Measurements from ENCODE around the gene CUL9. TPM values are rescaled to one million over a fixed set of nuclear protein-coding genes. Genes with fewer than 3 reads are reported as not detected.

CUL9 gene
- total and polyA plus RNA-seq, 5 donors: 14.6 to 18.7 (median 15.9) TPM

DNA sequence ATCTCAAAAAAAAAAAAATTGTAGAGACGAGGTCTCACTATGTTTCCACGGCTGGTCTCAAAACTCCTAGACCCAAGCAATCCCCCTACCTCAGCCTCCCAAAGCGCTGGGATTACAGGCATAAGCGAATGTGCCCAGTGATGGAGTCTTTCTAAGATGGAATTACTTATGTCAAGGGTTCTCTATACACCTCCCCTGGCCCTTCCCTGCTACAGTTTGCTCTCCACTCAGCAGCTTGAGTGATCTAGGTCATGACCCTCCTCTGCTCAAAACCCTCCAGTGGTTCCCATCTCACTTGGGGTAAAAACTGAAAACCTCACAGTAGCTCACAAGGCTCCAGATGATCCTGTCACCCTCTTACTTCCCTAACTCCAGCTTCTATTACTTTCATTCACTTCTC is 49.1 kb downstream of the CUL9 start:
- whole genome bisulfite sequencing: 89% methylated on average over 4 of the region's 4 CpGs

DNA sequence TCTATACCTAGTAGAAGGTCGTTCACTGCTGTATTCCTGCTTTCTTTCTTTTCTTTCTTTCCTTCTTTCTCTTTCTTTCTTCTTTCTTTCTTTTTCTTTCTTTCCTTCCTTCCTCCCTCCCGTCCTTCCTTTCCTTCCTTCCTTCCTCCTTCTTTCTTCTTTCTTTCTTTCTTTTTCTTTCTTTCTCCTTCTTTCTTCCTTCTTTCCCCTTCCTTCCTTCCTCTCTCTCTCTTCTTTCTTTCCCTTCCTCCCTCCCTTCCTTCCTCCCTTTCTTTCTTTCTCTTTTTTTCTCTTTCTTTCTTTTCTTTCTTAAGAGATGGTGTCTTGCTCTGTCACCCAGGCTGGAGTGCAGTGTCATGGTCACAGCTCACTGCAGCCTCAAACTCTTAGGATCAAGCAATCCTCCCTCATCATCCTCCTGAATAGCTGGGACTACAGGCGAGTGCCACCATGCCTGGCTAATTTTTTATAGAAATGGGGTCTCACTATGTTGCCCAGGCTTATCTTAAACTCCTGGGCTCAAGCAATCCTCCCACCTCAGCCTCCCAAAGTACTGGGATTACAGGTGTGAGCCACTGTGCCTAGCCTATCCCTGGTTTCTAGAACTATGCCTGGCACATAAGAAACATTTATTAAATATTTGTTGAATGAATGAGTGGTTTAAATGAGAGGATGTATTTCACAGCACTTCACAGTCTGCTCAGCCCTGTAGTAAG is 49.9 kb downstream of the CUL9 start:
- Histone ChIP-seq H3K9me3 (ENCODE audit: control insufficient read depth, low read length) (no peaks in the 10 kb centered on the region), H3K27ac (ENCODE audit: low read length) (no peak overlapping the region), H3K4me3 (ENCODE audit: low read length) (no peak overlapping the region), H3K4me1 (ENCODE audit: control insufficient read depth, insufficient read depth, low read length) (no peaks in the 10 kb centered on the region), H3K27me3 (ENCODE audit: control insufficient read depth, insufficient read depth) (no peaks in the 10 kb centered on the region)
- WGBS: 68% methylated on average over 3 of the region's 3 CpGs
- intact Hi-C loops (cut with DNase I): no loop called here
- ATAC-seq (no peak), DNase-seq (no peak)

More for the DNA sequence above, 49.1 kb downstream of the CUL9 start:
- Histone ChIP-seq H3K9me3 (ENCODE audit: control insufficient read depth, low read length) (no peaks in the 10 kb centered on the region), H3K4me1 (ENCODE audit: control insufficient read depth, insufficient read depth, low read length) (no peaks in the 10 kb centered on the region), H3K4me3 (ENCODE audit: low read length) (no peak overlapping the region), H3K27me3 (ENCODE audit: control insufficient read depth, insufficient read depth) (no peaks in the 10 kb centered on the region), H3K27ac (ENCODE audit: low read length) (no peak overlapping the region)
- intact Hi-C loops (cut with DNase I): no loop called here
- no peak for DNase-seq
- no peak for ATAC-seq

DNA sequence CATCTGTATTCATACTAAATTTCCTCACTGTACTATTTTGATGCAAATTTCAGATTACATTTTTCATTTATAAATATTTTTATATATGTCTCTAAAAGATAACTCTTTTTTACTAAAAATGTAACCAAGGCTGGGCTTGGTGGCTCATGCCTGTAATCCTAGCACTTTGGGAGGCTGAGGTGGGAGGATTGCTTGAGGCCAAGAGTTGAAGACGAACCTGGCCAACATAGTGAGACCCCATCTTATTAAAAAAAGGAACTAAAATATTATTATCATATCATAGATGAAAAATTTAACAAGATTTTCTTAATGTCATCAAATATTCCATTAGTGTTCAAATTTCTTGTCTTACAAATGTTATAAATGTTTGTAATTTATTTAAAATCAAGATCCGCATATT is 53.8 kb downstream of the CUL9 start:
- ATAC-seq (no peak), DNase-seq (no peak)
- Histone ChIP-seq H3K27me3 (ENCODE audit: control insufficient read depth, insufficient read depth) (no peaks in the 10 kb centered on the region), H3K27ac (ENCODE audit: low read length) (no peak overlapping the region), H3K4me1 (ENCODE audit: control insufficient read depth, insufficient read depth, low read length) (no peaks in the 10 kb centered on the region), H3K9me3 (ENCODE audit: control insufficient read depth, low read length) (no peaks in the 10 kb centered on the region), H3K4me3 (ENCODE audit: low read length) (no peak overlapping the region)
- WGBS: 85% methylated on average over 2 of the region's 2 CpGs
- intact Hi-C loops (cut with DNase I): no loop called here

DNA sequence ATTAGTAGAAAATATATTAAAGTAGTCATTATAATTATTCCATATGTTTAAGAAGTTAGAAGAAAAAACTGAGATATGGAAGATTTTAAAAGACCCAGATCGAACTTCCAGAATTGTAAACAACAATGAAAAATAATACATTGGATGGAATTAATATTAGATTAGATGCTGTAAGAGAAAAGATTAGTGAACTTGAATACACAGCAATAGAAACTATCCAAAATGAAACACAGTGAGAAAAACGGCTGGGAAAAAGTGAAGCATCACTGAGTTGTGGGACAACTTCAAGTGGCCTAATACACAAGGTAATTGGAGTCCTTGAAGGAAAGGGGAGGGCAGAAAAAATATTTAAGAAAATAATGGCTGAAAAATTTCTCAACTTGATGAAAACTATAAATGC is 57.1 kb downstream of the CUL9 start:
- DNase-seq (no peak), ATAC-seq (no peak)
- Histone ChIP-seq H3K27ac (ENCODE audit: low read length) (no peak overlapping the region), H3K4me3 (ENCODE audit: low read length) (no peak overlapping the region), H3K9me3 (ENCODE audit: control insufficient read depth, low read length) (no peaks in the 10 kb centered on the region), H3K4me1 (ENCODE audit: control insufficient read depth, insufficient read depth, low read length) (no peaks in the 10 kb centered on the region), H3K27me3 (ENCODE audit: control insufficient read depth, insufficient read depth) (no peaks in the 10 kb centered on the region)
- WGBS: 69% methylated on average over 2 of the region's 2 CpGs
- intact Hi-C loops (cut with DNase I): no loop called here

DNA sequence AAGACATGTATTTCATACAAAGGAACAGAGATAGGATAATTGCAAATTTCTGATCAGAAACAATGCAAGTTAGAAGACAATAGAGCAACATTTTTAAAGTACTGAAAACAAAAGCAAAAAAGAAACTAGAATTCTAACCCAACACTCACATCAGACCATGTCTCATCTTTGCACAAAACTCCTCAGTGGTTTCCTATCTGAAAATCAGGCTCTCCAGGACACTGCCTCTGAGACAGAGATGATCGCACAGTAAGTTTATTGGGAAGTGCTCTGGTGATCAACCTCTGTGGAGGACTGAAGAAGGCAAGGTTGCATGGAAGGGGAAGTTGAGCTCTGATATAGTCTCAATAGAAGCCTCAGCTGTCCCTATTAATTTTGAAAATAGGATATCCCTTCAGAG is 59.0 kb downstream of the CUL9 start:
- intact Hi-C loops (cut with DNase I): no loop called here
- Histone ChIP-seq H3K4me1 (ENCODE audit: control insufficient read depth, insufficient read depth, low read length) (no peaks in the 10 kb centered on the region), H3K4me3 (ENCODE audit: low read length) (no peak overlapping the region), H3K27me3 (ENCODE audit: control insufficient read depth, insufficient read depth) (no peaks in the 10 kb centered on the region), H3K9me3 (ENCODE audit: control insufficient read depth, low read length) (no peaks in the 10 kb centered on the region), H3K27ac (ENCODE audit: low read length) (no peak overlapping the region)
- ATAC-seq: no peak
- no peak for DNase-seq
- 83% methylated on average over 1 of the region's 1 CpG for WGBS

DNA sequence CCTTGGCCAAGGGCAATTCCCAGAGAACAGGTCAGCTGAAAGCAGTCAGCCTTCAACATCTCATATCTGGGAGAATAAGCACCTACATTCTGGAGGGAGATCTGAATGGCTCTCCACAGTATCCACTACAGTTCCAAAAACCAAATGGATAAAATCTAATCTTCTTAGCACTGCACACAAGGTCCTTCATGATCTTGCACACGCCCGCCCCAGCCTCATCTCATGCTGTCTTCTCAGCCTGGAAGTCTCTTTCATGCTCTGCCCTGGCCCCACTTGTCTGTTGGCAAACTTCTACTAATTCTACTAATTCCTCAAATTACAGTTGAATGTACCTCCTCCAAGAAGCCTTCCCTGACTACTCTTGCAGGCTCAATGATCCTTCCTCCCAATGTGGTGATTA is 59.5 kb downstream of the CUL9 start:
- DNase-seq (no peak), ATAC-seq (no peak)
- no peak overlapping the region for H3K4me3 ChIP-seq (ENCODE audit: low read length)
- H3K27ac ChIP-seq (ENCODE audit: low read length): no peak overlapping the region
- no peaks in the 10 kb centered on the region for H3K9me3 ChIP-seq (ENCODE audit: control insufficient read depth, low read length)
- intact Hi-C loops (cut with DNase I): no loop called here
- WGBS: 87% methylated on average over 2 of the region's 2 CpGs
- no peaks in the 10 kb centered on the region for H3K27me3 ChIP-seq (ENCODE audit: control insufficient read depth, insufficient read depth)
- H3K4me1 ChIP-seq (ENCODE audit: control insufficient read depth, insufficient read depth, low read length): no peaks in the 10 kb centered on the region

DNA sequence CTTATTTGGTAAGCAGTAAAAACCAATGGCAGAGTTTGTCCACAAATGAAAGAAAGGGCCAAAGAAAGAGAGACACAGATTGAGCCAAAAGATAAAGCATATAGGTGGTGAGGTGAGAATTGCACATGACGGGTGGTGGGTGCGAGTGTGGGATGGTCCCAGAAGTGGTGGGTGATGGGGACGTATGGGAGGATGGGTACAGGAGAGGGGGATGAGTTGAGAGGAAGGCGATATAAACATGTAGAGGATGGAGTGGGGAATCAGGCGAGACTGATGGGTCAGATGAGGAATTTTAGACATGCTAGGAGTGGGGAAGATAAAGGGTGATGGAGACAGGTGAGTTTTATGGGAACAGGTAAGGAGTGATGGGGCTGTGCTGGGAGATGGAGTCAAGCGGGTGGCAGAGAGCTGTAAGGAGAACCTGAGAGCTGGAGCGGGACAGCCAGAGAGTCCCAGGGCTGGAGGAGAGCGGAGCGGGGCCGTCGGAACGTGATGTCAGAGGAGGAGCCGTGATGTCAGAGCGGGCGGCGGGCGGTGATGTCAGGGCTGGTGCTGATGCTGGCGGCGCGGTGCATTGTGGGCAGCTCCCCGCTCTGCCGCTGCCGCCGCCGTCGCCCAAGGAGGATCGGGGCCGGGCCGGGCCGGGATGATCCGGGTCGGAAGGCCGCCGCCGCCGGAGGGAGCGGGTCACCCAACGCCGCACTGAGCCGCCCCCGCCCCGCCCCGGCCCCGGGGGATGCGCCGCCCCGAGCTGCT is 61.1 kb downstream of the CUL9 start, which contains the start of gene TTBK1:
Gene TTBK1, plus strand, starts transcription at position 574 of the 756 bp plus-strand sequence. CDS start 3,180 bp downstream, outside the sequence.
- H3K9me3 ChIP-seq (ENCODE audit: control insufficient read depth, low read length): no peaks in the 10 kb centered on the region
- intact Hi-C loops (cut with DNase I): no loop called here
- ATAC-seq: no peak
- no peak for DNase-seq
- H3K4me3 ChIP-seq (ENCODE audit: low read length): no peak within 1 kb of the TSS
- no peaks in the 10 kb centered on the region for H3K4me1 ChIP-seq (ENCODE audit: control insufficient read depth, insufficient read depth, low read length)
- no peak within 1 kb of the TSS for H3K27ac ChIP-seq (ENCODE audit: low read length)
- no peaks in the 10 kb centered on the region for H3K27me3 ChIP-seq (ENCODE audit: control insufficient read depth, insufficient read depth)
- 8% methylated on average over 47 of the region's 47 CpGs for WGBS

DNA sequence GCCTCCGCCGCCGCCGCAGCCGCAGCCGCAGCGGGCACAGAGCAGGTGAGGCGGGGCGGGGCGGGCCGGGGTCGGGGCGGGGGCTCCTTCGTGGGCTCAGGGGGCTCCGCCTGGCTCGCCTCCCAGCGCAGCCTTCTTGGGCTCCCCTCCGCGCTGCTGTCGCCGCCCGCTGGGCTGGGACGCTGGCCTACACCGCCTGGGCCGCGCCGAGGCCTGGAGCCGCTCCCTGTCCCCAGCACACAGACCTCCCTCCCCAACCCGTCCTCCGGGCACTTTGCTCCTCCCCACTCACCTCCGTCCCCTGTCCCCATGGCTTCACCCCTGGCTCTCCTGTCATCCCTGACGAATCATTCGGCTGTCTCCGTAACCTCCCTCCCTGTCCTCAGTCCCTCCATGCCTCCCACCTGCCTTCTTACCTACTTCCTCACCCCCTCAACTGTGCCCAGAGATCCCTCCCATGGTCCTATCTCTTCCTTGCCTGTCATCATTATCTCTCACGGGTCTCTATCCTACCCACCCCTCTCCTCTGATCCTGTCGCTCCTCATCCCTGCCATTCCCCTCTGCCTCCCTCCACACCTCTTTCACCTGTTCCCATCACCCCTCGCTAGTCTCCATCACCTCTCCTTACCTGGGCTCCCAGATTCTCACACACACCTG is 61.8 kb downstream of the CUL9 start:
- intact Hi-C loops (cut with DNase I): no loop called here
- no peak overlapping the region for H3K27ac ChIP-seq (ENCODE audit: low read length)
- WGBS: 17% methylated on average over 37 of the region's 37 CpGs
- H3K4me3 ChIP-seq (ENCODE audit: low read length): no peak overlapping the region
- H3K9me3 ChIP-seq (ENCODE audit: control insufficient read depth, low read length): no peaks in the 10 kb centered on the region
- H3K4me1 ChIP-seq (ENCODE audit: control insufficient read depth, insufficient read depth, low read length): no peaks in the 10 kb centered on the region
- H3K27me3 ChIP-seq (ENCODE audit: control insufficient read depth, insufficient read depth): no peaks in the 10 kb centered on the region
- DNase-seq (no peak), ATAC-seq (no peak)

DNA sequence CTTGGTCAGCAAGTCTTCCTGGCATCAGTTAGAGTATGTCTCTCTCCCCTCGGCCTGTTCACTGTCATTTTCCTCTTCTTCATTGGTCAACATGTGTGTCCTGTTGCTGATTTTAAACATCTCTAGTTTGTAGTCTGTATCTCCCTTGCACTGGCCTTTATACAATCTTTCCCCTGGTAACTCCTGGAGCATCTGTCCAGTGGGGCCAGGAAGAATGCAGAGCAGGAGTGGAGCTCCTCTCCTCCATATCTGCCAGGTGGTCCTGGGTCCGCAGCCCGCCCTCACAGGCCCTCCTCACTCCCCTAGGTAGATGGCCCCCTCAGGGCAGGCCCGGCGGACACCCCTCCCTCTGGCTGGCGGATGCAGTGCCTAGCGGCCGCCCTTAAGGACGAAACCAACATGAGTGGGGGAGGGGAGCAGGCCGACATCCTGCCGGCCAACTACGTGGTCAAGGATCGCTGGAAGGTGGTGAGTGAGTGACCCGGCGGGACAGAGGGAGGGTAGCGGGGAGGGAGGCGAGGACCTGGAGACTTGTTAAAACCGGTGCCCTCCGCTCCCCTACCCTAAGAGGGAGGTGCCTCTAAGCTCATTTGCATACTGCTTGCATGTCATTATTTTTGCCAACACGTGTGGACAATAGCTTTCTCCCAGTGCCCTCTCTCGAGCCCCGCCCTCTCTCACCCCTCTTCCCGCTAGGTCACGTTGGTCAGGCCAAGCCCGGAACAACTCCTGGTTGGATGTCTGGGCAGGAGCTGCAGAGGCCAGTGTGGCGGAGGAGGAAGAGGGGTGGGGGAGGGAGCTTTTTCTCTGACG is 64.5 kb downstream of the CUL9 start:
- WGBS: 15% methylated on average over 27 of the region's 27 CpGs
- H3K27ac ChIP-seq (ENCODE audit: low read length): no peak overlapping the region

DNA sequence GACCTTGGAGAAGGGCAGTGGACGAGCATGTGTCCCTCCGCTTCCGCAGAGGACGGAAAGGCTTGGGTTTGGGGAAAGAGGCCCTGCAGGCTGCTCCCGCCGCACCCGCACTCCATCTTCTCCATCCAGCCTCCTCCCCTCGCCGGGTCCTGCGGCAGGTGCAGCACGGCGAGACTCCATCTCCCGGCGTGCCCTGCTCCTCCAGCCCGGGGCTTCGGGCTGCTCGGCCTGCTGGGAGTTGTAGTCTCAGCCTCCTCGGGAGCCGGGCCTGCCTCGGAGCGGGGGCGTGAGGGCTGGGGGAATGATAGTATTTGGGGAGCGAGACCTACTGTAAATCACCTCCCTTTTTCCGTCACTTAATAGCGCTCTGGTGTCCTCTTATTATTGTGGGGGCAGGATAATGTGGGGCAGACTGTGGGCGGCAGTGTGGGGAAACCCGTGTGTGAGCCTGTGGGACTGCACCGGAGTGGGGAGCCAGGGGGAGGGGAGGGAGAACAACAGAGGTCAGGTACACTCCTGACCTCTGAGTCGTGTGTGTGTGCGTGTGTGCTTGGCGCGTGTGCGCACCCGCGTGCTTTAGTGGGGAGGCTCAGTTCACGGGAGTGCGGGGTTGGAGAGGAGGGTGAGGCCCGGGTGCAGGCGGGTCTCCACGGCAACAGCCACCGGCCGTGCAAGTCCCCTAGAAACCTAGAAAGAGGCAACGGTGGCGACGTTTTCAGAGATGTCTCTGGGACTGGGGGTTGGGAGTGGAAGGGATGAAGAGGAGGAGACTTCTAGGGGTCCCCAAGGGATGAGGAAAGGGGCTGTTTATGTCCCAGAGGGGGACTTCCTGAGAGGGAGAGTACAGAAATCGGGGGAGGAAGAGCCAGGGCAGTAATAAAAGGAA is 65.4 kb downstream of the CUL9 start:
- intact Hi-C loops (cut with DNase I): no loop called here
- Histone ChIP-seq H3K27me3 (ENCODE audit: control insufficient read depth, insufficient read depth) (no peaks in the 10 kb centered on the region), H3K4me3 (ENCODE audit: low read length) (peak overlapping the region; percentile 32), H3K27ac (ENCODE audit: low read length) (no peak overlapping the region), H3K9me3 (ENCODE audit: control insufficient read depth, low read length) (no peaks in the 10 kb centered on the region), H3K4me1 (ENCODE audit: control insufficient read depth, insufficient read depth, low read length) (no peaks in the 10 kb centered on the region)
- 3% methylated on average over 46 of the region's 46 CpGs for WGBS
- peak; percentile 96 for ATAC-seq
- DNase-seq: peak; percentile 79 to 91 (median 90)

More for the DNA sequence above, 64.5 kb downstream of the CUL9 start:
- H3K27me3 ChIP-seq (ENCODE audit: control insufficient read depth, insufficient read depth): no peaks in the 10 kb centered on the region
- peak; percentile 81 to 90 for ATAC-seq
- no peaks in the 10 kb centered on the region for H3K4me1 ChIP-seq (ENCODE audit: control insufficient read depth, insufficient read depth, low read length)
- no peaks in the 10 kb centered on the region for H3K9me3 ChIP-seq (ENCODE audit: control insufficient read depth, low read length)
- DNase-seq: peak; percentile 72 to 87 (median 84)
- H3K4me3 ChIP-seq (ENCODE audit: low read length): peak overlapping the region; percentile 32
- intact Hi-C loops (cut with DNase I): no loop called here

All from right cardiac atrium (tissue), 5 donors.